Neutrophil (primary cell): ENCODE data around the gene COL4A1.

Source experiments
- H3K27ac ChIP-seq: fragments of 200-600 bp; sonication (generic); 2 replicates; pipeline ENCODE4 v1.5.1; 2016; ENCODE audit warnings: mild to moderate bottlenecking, moderate library complexity
- H3K27me3 ChIP-seq: fragments of 200-600 bp; sonication (generic); 2 replicates; pipeline ENCODE4 v1.6.0; 2016; ENCODE audit warnings: mild to moderate bottlenecking
- H3K36me3 ChIP-seq: fragments of 200-600 bp; sonication (generic); 2 replicates; pipeline ENCODE4 v1.5.1; 2017
- H3K4me1 ChIP-seq, 2 experiments: fragments of 200-600 bp in 1 of 2; sonication (generic) in 1 of 2; 1 replicate in 1 of 2; 2 replicates in 1 of 2; pipeline versions ENCODE4 v1.5.1 to v1.6.1; 2013 to 2016; ENCODE audit warnings: low read depth in 1 of 2, low read length in 1 of 2, mild to moderate bottlenecking in 1 of 2, moderate library complexity in 1 of 2; ENCODE audit not compliant: control insufficient read depth in 1 of 2, insufficient read depth in 1 of 2
- H3K4me3 ChIP-seq, 2 experiments: fragments of 200-600 bp in 1 of 2; sonication (generic) in 1 of 2; 1 replicate in 1 of 2; 2 replicates in 1 of 2; pipeline ENCODE4 v1.5.1; 2013 to 2016; ENCODE audit warnings: low read depth in 1 of 2, low read length in 1 of 2, mild to moderate bottlenecking in 1 of 2, moderate library complexity in 1 of 2
- H3K9me3 ChIP-seq: fragments of 200-600 bp; sonication (generic); 2 replicates; pipeline ENCODE4 v1.5.1; 2016
- TF ChIP-seq, protein P1 (sequence below): fragments of 200-600 bp; sonication (generic); IDR thresholded peaks from 2 replicates; pipeline ENCODE4 v1.5.1; 2016; ENCODE audit warnings: antibody characterized with exemption

Gene COL4A1

DNA sequence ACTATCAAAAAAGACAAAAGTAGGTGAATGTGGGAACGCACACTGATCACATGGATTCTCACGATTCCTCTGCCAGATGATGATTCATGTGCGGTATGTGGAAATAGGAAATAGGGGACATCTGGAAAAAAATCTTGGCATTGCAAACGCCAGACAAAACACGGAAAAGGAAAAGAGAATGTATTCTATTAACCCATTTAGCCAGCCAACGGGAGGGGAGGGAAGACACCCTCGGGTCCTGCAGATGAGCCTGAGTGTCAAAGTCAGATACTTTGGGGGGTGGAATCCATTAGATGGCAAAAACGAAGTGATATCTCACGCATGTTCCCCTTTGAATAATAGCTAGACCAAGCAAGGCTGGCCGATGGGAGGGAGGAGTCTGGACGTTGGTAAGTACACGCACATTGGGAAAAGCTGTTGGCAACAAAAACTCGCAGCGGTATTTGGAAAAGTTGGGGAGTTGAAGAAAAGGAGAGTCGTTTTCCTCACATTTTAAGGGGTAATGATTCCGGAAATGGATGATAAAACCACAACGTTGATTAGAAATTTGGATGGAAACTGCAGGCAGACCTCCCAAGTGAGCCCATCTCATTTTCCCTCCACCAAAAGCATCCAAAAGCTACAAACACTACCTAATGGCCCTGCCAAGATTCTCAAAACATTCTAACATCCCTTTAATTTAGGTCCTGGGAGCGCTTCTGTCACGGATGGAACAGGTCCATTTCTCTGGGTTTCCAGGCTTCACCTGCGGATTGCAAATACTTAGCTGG lies 73.6 kb downstream of the COL4A1 start:
- H3K27me3 ChIP-seq: peaks cover 64% of the 10 kb centered on the region
- H3K27ac ChIP-seq: no peak overlapping the region
- no peaks in the 10 kb centered on the region for H3K4me1 ChIP-seq
- H3K4me3 ChIP-seq: no peak overlapping the region
- no peaks in the 10 kb centered on the region for H3K9me3 ChIP-seq
- H3K36me3 ChIP-seq: no peaks in the 10 kb centered on the region
- TF ChIP-seq, protein P1, sequence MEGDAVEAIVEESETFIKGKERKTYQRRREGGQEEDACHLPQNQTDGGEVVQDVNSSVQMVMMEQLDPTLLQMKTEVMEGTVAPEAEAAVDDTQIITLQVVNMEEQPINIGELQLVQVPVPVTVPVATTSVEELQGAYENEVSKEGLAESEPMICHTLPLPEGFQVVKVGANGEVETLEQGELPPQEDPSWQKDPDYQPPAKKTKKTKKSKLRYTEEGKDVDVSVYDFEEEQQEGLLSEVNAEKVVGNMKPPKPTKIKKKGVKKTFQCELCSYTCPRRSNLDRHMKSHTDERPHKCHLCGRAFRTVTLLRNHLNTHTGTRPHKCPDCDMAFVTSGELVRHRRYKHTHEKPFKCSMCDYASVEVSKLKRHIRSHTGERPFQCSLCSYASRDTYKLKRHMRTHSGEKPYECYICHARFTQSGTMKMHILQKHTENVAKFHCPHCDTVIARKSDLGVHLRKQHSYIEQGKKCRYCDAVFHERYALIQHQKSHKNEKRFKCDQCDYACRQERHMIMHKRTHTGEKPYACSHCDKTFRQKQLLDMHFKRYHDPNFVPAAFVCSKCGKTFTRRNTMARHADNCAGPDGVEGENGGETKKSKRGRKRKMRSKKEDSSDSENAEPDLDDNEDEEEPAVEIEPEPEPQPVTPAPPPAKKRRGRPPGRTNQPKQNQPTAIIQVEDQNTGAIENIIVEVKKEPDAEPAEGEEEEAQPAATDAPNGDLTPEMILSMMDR: no peak

DNA sequence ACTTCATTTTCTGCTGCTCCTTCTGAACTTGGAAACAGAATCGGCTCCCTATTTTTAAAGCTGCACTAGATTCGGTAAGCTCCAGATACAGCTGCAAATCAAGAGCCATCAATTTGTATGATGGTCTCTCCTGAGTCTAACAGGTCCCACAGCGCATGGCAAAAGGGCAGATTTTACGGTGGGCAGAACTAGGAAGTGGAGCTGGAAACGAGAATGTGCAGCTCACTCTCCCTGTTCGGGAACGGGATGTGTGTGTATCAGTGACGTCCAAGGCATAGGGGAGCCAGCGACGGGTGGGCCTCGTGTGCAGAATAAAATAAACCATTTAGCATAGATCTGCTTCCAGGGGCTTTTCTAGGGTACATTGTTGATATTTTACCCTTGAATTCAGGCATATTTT lies 74.2 kb downstream of the COL4A1 start:
- Histone ChIP-seq H3K4me3 (no peak overlapping the region), H3K27ac (no peak overlapping the region), H3K27me3 (peaks cover 64% of the 10 kb centered on the region), H3K9me3 (no peaks in the 10 kb centered on the region), H3K4me1 (no peaks in the 10 kb centered on the region), H3K36me3 (no peaks in the 10 kb centered on the region)
- TF ChIP-seq, protein P1: no peak

DNA sequence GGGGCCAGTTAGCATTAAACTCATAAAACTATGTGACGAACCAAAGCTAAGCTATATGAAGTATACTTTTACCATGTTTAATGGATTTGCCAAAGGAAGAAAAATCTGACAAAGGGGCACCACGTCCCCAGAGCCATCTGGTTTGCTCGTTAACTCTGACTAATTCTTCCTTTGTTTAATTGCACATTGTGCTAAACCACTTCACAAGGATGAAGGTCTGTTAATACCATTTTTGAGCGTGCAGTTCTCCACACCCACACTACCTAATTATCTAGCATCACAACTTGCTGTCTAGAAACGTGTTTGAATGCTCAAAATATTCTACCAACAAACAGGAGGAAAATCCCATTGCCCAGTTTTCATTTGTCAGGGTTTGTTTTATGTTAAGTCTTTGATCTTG lies 74.8 kb downstream of the COL4A1 start:
- TF ChIP-seq, protein P1: no peak
- H3K4me1 ChIP-seq: no peaks in the 10 kb centered on the region
- no peak overlapping the region for H3K27ac ChIP-seq
- H3K9me3 ChIP-seq: no peaks in the 10 kb centered on the region
- peaks cover 59% of the 10 kb centered on the region for H3K27me3 ChIP-seq
- no peak overlapping the region for H3K4me3 ChIP-seq
- H3K36me3 ChIP-seq: no peaks in the 10 kb centered on the region

DNA sequence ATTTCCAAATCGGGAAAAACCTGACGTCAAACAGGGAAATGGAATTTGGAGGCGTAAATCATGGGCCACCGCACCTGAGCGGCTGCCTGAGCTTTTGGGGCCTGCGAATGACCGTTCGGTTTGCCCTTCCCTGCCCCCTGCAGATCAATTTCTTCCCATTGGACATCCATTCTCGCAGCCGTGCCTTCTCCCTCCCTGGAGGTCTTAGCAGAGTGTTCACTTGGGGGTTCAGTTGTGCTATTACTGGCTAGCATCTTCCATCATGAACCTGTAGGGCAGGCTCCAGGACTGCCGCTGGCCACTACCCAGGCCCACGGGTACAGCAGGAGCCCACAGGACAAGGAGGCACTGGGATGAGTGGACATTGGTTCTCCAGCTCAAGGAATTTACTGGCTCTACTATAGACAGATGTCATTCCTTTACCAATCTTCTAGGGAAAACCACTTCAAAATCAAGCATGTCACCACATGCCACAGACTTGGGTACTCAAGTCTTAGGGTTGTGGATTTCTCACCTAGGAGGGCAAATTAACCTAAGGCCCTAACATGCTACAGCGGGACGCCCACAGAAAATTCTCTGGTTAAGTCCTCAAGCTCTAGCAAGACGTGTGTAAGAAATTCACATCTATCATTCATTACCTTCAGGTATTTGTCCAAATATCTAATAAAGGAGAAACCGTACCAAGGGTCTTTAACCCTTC lies 75.5 kb downstream of the COL4A1 start:
- H3K9me3 ChIP-seq: no peaks in the 10 kb centered on the region
- H3K27ac ChIP-seq: no peak overlapping the region
- H3K4me3 ChIP-seq: no peak overlapping the region
- H3K36me3 ChIP-seq: no peaks in the 10 kb centered on the region
- H3K4me1 ChIP-seq: no peaks in the 10 kb centered on the region
- TF ChIP-seq, protein P1: no peak
- peaks cover 52% of the 10 kb centered on the region for H3K27me3 ChIP-seq

DNA sequence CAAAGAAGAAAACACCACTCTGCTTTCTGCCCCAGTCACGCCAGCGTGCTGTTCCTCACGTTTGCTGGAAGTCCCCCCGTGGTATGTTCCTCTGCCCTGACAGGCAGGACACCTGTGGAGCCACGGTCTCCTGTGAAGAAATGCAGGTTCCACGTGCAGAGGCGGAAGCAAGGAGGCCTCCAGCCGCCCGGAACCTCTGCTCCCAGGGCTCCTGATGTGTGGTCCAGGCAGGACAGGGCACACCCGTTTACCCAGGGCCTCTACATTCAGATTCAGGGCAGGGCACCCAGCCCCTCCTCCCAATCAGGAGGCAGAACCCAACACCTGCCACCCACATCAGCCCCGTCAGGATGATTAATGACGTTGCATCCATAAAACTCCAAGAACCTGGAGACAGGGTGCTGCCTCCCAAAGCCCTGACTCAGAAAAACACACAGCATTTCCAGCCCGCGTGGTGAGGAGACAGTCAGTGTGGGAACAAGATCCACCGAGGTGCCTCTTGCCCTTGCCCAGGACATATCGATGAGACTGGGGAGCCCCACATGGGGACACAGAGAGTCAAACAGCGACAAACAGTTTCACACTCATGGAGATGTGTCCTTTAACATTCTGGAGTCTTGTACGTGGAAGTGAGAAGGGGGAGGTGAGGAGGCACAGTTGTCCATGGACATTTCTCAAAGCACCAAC lies 76.2 kb downstream of the COL4A1 start:
- no peak overlapping the region for H3K4me3 ChIP-seq
- no peaks in the 10 kb centered on the region for H3K36me3 ChIP-seq
- TF ChIP-seq, protein P1: no peak
- peaks cover 58% of the 10 kb centered on the region for H3K27me3 ChIP-seq
- H3K9me3 ChIP-seq: no peaks in the 10 kb centered on the region
- H3K4me1 ChIP-seq: no peaks in the 10 kb centered on the region
- H3K27ac ChIP-seq: no peak overlapping the region
